ENCODE measurements around the gene RAD50.

Gene RAD50

DNA sequence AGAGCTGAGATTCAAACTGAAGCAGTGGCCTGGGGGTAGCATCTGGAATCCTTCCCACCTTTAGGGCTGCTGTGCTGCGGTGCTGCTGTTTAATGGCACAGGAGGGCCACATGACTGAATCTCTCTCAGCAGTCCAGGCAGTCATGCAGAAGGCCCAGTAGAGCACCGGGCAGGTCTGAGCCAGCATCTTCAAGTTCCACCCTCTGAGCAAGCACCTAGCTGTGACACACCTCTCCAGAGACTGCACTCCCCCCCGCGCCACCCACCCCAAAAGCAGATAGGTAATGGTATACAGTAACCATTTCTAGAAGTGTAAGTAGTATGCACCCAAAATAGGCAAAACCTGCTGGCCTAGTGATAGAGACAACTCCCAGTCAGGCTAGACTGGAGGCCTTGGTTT lies 125.2 kb downstream of the RAD50 start:
- TF ChIP-seq POLR2A (IDR thresholded peaks at IDR 0.05; ENCODE audit: extremely low read depth, insufficient read length), result no peak
- TF ChIP-seq, protein P1, sequence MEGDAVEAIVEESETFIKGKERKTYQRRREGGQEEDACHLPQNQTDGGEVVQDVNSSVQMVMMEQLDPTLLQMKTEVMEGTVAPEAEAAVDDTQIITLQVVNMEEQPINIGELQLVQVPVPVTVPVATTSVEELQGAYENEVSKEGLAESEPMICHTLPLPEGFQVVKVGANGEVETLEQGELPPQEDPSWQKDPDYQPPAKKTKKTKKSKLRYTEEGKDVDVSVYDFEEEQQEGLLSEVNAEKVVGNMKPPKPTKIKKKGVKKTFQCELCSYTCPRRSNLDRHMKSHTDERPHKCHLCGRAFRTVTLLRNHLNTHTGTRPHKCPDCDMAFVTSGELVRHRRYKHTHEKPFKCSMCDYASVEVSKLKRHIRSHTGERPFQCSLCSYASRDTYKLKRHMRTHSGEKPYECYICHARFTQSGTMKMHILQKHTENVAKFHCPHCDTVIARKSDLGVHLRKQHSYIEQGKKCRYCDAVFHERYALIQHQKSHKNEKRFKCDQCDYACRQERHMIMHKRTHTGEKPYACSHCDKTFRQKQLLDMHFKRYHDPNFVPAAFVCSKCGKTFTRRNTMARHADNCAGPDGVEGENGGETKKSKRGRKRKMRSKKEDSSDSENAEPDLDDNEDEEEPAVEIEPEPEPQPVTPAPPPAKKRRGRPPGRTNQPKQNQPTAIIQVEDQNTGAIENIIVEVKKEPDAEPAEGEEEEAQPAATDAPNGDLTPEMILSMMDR (IDR thresholded peaks at IDR 0.05; ENCODE audit: low read depth, low read length), result no peak
- TF ChIP-seq MYC (IDR thresholded peaks at IDR 0.05; ENCODE audit: low read depth, low read length), result no peak
- TF ChIP-seq, protein P2, sequence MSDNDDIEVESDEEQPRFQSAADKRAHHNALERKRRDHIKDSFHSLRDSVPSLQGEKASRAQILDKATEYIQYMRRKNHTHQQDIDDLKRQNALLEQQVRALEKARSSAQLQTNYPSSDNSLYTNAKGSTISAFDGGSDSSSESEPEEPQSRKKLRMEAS (IDR thresholded peaks at IDR 0.05; ENCODE audit: low read depth, low read length), result no peak
- DNase-seq (ENCODE audit: low read depth), result no peak
- H3K4me3 ChIP-seq (ENCODE audit: low read depth, low read length), result no peak overlapping the region

DNA sequence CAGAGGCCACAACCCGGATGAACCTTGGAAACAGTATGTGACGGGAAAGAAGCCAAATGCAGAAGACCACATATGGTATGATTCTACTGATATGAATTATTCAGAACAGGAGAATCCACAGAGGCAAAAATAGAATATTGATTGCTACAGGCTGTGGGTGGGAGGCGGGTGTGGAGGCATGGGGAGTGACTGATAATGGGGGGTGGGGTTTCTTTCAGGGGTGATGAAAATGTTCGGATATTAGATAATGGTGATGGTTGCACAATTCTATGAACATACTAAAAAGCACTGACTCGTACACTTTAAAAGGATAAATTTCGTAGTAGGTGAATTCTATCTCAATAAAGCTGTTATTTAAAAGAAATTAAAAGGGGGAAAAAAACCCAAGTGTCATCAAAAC lies 127.7 kb downstream of the RAD50 start:
- no peak overlapping the region for H3K4me3 ChIP-seq (ENCODE audit: low read depth, low read length)
- DNase-seq (ENCODE audit: low read depth), result no peak

DNA sequence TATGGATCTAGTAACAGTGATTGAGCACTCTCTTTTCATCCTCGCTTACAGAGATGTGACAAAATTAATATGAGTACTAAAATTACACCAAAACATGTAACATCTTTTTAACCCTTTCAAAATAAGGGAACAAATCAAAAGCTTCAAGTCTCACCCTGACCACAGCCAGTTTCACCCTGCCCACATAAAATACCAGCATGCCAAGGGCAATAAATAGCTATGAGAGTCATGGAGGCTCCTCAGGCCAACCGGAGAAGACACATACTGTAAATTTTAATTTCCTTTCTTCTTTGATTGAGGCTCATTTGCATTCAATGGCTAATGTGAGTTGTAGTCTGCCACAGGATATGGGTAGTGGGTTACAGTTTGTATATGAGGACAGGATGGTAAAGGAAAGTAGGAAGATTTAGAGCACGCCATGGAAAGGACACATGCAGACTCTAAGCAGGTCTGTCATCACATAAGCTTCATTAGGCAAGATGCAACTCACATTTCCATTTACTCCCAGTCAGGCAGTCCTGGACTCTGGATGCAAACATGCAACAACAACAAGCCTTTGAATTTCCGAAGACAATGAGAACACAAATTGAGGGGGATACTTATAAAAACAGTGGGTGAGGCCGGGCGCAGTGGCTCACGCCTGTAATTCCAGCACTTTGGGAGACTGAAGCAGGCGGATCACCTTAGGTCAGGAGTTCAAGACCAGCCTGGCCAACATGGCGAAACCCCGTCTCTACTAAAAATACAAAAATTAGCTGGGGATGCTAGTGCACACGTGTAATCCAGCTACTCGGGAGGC lies 128.3 kb downstream of the RAD50 start:
- TF ChIP-seq POLR2A (IDR thresholded peaks at IDR 0.05; ENCODE audit: extremely low read depth, insufficient read length) (no peak), MYC (IDR thresholded peaks at IDR 0.05; ENCODE audit: low read depth, low read length) (no peak)
- TF ChIP-seq, protein P2 (IDR thresholded peaks at IDR 0.05; ENCODE audit: low read depth, low read length), result no peak
- TF ChIP-seq, protein P1 (IDR thresholded peaks at IDR 0.05; ENCODE audit: low read depth, low read length), result no peak
- H3K4me3 ChIP-seq (ENCODE audit: low read depth, low read length), result no peak overlapping the region
- no peak for DNase-seq (ENCODE audit: low read depth)

More for the DNA sequence above, 127.7 kb downstream of the RAD50 start:
- TF ChIP-seq, protein P2 (IDR thresholded peaks at IDR 0.05; ENCODE audit: low read depth, low read length), result no peak
- TF ChIP-seq POLR2A (IDR thresholded peaks at IDR 0.05; ENCODE audit: extremely low read depth, insufficient read length), result no peak

DNA sequence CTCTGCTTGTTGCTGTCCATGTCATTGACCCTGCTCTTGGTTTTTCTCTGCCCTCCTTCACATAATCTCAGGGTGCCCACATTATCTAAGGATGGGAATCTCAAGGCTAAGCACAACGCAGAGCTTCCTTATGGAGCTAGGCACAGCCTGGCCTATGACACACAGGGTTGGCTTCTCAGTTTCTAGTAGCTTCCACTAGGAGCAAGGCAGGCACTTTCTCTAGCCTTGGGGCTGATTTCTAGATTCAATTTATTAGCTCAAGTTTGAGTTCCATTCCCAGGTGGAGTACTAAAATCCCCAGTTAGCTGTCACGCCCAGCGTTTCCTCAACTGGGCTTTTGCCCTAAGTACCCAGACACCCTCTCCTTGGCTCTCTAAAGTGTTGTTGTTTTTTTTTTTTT lies 129.4 kb downstream of the RAD50 start:
- H3K4me3 ChIP-seq (ENCODE audit: low read depth, low read length), result no peak overlapping the region
- TF ChIP-seq, protein P1 (IDR thresholded peaks at IDR 0.05; ENCODE audit: low read depth, low read length), result no peak
- no peak for TF ChIP-seq POLR2A (IDR thresholded peaks at IDR 0.05; ENCODE audit: extremely low read depth, insufficient read length)
- TF ChIP-seq MYC (IDR thresholded peaks at IDR 0.05; ENCODE audit: low read depth, low read length), result no peak
- TF ChIP-seq, protein P2 (IDR thresholded peaks at IDR 0.05; ENCODE audit: low read depth, low read length), result no peak
- DNase-seq (ENCODE audit: low read depth), result no peak

DNA sequence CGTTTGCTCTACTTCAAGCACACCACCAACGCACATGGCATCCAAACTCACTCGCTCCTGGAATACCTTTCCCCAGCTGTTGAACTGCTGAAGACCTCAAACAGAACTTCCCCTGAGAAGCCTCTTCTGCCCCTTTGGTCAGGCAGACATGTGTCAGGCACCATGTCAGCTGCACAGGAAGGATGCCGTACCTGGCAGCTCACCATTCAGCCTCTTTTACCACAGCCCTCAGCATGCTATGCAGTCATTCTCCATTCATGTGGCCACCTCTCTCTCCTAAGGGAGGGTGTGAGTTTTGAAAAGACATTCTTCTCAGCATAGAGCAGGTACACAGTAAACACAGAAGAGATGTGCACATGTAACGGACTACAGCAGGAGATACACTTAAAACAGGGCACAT lies 131.2 kb downstream of the RAD50 start:
- DNase-seq (ENCODE audit: low read depth), result no peak
- TF ChIP-seq POLR2A (IDR thresholded peaks at IDR 0.05; ENCODE audit: extremely low read depth, insufficient read length) (no peak), MYC (IDR thresholded peaks at IDR 0.05; ENCODE audit: low read depth, low read length) (no peak)
- TF ChIP-seq, protein P1 (IDR thresholded peaks at IDR 0.05; ENCODE audit: low read depth, low read length), result no peak

DNA sequence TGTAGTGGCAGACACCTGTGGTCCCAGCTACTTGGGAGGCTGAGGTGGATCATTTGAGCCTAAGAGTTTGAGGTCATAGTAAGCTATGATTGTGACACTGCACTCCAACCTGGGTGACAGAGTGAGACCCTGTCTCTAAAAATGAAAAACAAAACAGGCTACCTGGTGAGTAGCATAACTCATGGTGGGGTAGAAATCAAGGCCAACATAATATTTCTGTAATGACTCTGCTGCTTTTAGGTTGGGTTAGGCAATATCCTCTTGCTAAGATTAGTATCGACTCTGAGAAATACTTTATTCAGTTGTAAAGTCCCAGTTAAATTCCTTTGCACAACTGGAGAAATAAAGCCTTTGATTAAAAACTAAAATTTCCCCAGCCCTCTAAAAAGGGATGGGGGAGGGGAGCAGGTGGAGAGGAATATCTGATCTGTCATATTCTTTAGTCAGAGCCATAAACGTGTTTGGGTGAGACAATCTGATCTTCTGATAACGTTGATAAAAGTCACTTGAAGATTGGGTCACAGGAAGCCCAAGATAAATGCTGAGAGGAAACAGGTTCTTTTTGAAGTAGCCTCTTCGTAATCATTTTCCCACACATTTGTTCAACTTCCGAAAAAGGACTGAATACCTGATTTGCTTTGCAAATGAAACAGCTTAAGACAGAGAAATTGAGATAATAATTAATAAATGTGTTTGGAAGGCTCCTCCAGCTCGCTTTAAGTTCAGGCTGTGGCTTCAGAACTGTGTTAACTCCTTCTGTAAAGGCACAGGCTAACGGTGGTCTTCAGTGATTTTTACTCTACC lies 132.0 kb downstream of the RAD50 start:
- H3K4me3 ChIP-seq (ENCODE audit: low read depth, low read length), result no peak overlapping the region
- no peak for TF ChIP-seq MYC (IDR thresholded peaks at IDR 0.05; ENCODE audit: low read depth, low read length)
- no peak for TF ChIP-seq POLR2A (IDR thresholded peaks at IDR 0.05; ENCODE audit: extremely low read depth, insufficient read length)
- TF ChIP-seq, protein P2 (IDR thresholded peaks at IDR 0.05; ENCODE audit: low read depth, low read length), result no peak
- TF ChIP-seq, protein P1 (IDR thresholded peaks at IDR 0.05; ENCODE audit: low read depth, low read length), result no peak
- no peak for DNase-seq (ENCODE audit: low read depth)

More for the DNA sequence above, 131.2 kb downstream of the RAD50 start:
- H3K4me3 ChIP-seq (ENCODE audit: low read depth, low read length), result no peak overlapping the region

Measured in NB4 (cell line).